Activated CD4-positive, alpha-beta T cell treated with anti-CD3 and anti-CD28 coated beads for 4 hours (primary cell): ENCODE measurements around the gene GCFC2.
"Not testable (repeated sequence)": the region's sequence is repeated elsewhere in the genome, so short reads cannot be mapped to it uniquely, and the experiment has no call there.

Experiments used
- DNase-seq, 2 donors: peaks; one replicate each; pipeline ENCODE4 v3.0.0-alpha.2; 2020

Gene GCFC2

GRCh38 chr2:75676464-75676863 lies 34.3 kb downstream of the GCFC2 start:
- DNase-seq = no peak

GRCh38 chr2:75675908-75676307 lies 34.8 kb downstream of the GCFC2 start:
- no peak for DNase-seq

GRCh38 chr2:75675423-75675822 lies 35.3 kb downstream of the GCFC2 start:
- not testable (repeated sequence) for DNase-seq

- no peak for DNase-seq
Observed at GRCh38 chr2:75667884-75668283, 42.8 kb downstream of the GCFC2 start.

GRCh38 chr2:75666911-75667310 lies 43.8 kb downstream of the GCFC2 start:
- DNase-seq = no peak

- DNase-seq = no peak
Observed at GRCh38 chr2:75657798-75658197, 52.9 kb downstream of the GCFC2 start.

- DNase-seq = no peak
Observed at GRCh38 chr2:75656563-75656962, 54.2 kb downstream of the GCFC2 start.

- DNase-seq = no peak
Observed at GRCh38 chr2:75655861-75656260, 54.9 kb downstream of the GCFC2 start.

- DNase-seq = no peak
Observed at GRCh38 chr2:75654012-75654411, 56.7 kb downstream of the GCFC2 start.

- DNase-seq = no peak
Observed at GRCh38 chr2:75647771-75648170, 62.9 kb downstream of the GCFC2 start.

GRCh38 chr2:75646583-75647425 lies 63.9 kb downstream of the GCFC2 start, which contains the start of gene MRPL19:
MRPL19 (plus strand) TSS chr2:75646783; CDS start chr2:75646808, 25 bp downstream.
- peak; percentile 71 to 73 for DNase-seq

- no peak for DNase-seq
Observed at GRCh38 chr2:75646090-75646582, 64.6 kb downstream of the GCFC2 start.

GRCh38 chr2:75645643-75646042 lies 65.1 kb downstream of the GCFC2 start:
- no peak for DNase-seq

GRCh38 chr2:75643980-75644379 lies 66.7 kb downstream of the GCFC2 start:
- no peak for DNase-seq

GRCh38 chr2:75641587-75641986 lies 69.1 kb downstream of the GCFC2 start:
- DNase-seq = no peak

- peak; percentile 31 to 58 for DNase-seq
Observed at GRCh38 chr2:75640621-75641121, 70.0 kb downstream of the GCFC2 start.

GRCh38 chr2:75637568-75637967 lies 73.1 kb downstream of the GCFC2 start:
- no peak for DNase-seq

GRCh38 chr2:75634945-75635344 lies 75.8 kb downstream of the GCFC2 start:
- DNase-seq = no peak

- no peak for DNase-seq
Observed at GRCh38 chr2:75633620-75634019, 77.1 kb downstream of the GCFC2 start.

- no peak for DNase-seq
Observed at GRCh38 chr2:75632813-75633212, 77.9 kb downstream of the GCFC2 start.

GRCh38 chr2:75632091-75632701 lies 78.5 kb downstream of the GCFC2 start:
- DNase-seq = no peak

- peak; percentile 44 to 58 for DNase-seq
Observed at GRCh38 chr2:75627902-75628504, 82.7 kb downstream of the GCFC2 start.

GRCh38 chr2:75622929-75623328 lies 87.8 kb downstream of the GCFC2 start:
- no peak for DNase-seq

- no peak for DNase-seq
Observed at GRCh38 chr2:75622500-75622899, 88.2 kb downstream of the GCFC2 start.
